Measurements from ENCODE around the gene KATNB1. TPM values are rescaled to one million over a fixed set of nuclear protein-coding genes. Genes with fewer than 3 reads are reported as not detected.
"Not testable (repeated sequence)": the region's sequence is repeated elsewhere in the genome, so short reads cannot be mapped to it uniquely, and the experiment has no call there.

Gene KATNB1
- total RNA-seq, 1 donor from 2014 or later: 24.9 TPM

DNA sequence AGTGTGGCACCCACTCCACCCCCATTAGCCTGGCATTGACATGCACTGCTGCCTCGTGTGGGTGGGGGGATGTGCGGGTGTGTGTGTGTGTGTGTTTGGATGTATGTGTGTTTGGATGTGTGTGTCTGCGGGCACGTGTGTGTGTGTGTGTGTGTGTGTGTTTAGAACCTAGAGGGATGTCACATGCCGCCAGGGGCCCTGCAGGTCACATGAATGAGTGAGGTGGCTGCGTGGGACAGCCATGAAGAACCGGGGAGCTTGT is 9.0 kb downstream of the KATNB1 start:
- H3K4me3 Mint-ChIP-seq: no peak overlapping the region

DNA sequence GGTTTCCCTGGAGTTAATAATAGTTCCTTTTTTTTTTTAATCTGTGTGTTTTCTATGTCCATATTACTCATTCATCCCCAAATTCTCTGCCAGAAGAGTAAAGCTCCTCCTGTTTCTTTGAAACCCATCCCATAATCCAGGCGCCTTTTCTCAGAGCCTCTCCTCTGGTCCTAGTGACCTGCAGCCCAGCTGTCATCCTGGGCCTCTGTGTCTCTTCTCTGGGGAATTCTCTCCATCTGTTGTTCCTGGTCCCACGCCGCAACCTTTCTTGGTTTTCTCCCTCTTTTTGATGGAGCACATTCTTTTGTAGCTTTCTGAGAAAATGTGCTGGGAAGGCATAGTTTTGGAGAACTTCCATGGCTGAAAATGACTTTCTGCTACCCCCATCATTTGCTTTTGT is 10.2 kb downstream of the KATNB1 start:
- Mint-ChIP-seq H3K27me3 (ENCODE audit: low read depth) (no peaks in the 10 kb centered on the region), H3K4me1 (peaks cover 6% of the 10 kb centered on the region), H3K27ac (no peak overlapping the region), H3K36me3 (peaks cover 14% of the 10 kb centered on the region), H3K4me3 (no peak overlapping the region), H3K9me3 (peaks cover 6% of the 10 kb centered on the region)
- DNase-seq (ENCODE audit: low spot score in 2 of 2, unreplicated experiment in 2 of 2): no peak
- TF ChIP-seq, protein P1, sequence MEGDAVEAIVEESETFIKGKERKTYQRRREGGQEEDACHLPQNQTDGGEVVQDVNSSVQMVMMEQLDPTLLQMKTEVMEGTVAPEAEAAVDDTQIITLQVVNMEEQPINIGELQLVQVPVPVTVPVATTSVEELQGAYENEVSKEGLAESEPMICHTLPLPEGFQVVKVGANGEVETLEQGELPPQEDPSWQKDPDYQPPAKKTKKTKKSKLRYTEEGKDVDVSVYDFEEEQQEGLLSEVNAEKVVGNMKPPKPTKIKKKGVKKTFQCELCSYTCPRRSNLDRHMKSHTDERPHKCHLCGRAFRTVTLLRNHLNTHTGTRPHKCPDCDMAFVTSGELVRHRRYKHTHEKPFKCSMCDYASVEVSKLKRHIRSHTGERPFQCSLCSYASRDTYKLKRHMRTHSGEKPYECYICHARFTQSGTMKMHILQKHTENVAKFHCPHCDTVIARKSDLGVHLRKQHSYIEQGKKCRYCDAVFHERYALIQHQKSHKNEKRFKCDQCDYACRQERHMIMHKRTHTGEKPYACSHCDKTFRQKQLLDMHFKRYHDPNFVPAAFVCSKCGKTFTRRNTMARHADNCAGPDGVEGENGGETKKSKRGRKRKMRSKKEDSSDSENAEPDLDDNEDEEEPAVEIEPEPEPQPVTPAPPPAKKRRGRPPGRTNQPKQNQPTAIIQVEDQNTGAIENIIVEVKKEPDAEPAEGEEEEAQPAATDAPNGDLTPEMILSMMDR (IDR thresholded peaks at IDR 0.05; ENCODE audit: unreplicated experiment): no peak

More for the DNA sequence above, 9.0 kb downstream of the KATNB1 start:
- Mint-ChIP-seq H3K4me1 (peaks cover 6% of the 10 kb centered on the region), H3K36me3 (peaks cover 14% of the 10 kb centered on the region), H3K27ac (no peak overlapping the region), H3K9me3 (peaks cover 6% of the 10 kb centered on the region), H3K27me3 (ENCODE audit: low read depth) (no peaks in the 10 kb centered on the region)
- no peak for DNase-seq (ENCODE audit: low spot score in 2 of 2, unreplicated experiment in 2 of 2)
- TF ChIP-seq, protein P1 (IDR thresholded peaks at IDR 0.05; ENCODE audit: unreplicated experiment): no peak

DNA sequence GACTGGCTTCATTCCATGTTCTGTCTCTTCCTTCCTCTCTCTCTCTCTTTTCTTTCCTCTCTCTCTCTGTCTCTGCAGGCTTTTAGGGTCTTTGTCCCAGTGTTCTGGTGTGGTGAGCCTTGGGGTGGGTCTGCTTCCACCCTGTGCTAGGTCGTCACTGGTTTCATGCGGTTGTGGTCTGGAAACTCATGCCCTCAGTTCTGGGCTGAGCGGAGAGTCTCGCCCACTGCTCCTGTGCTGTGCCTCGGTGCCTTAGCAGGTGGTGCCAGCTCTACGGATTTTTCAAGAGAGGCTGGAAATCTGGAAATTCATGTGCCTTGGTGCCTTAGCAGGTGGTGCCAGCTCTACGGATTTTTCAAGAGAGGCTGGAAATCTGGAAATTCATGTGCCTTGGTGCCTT is 10.7 kb downstream of the KATNB1 start:
- not testable (repeated sequence) for H3K27ac Mint-ChIP-seq; H3K4me3 Mint-ChIP-seq; DNase-seq (ENCODE audit: low spot score in 2 of 2, unreplicated experiment in 2 of 2); H3K4me1 Mint-ChIP-seq; H3K9me3 Mint-ChIP-seq; H3K27me3 Mint-ChIP-seq (ENCODE audit: low read depth)
- peaks cover 17% of the 10 kb centered on the region for H3K36me3 Mint-ChIP-seq

DNA sequence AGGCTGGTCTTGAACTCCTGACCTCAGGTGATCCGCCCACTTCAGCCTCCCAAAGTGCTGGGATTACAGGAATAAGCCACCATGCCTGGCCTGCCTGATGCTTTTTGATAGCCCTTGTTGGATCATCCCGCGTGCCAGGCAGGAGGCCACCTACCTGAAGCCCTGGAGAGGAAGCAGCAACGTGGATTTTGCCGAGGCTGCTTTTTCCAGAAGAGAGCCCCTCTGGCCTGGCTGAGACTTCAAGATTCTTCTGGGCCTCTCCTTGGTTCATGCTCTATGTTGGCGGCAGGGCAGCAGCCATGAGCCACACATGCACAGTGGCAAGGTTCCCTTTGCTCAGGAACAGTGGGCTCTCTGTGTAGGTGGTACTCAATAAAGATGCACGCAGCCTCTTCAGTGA is 11.5 kb downstream of the KATNB1 start:
- Mint-ChIP-seq H3K9me3 (peaks cover 6% of the 10 kb centered on the region), H3K4me3 (no peak overlapping the region), H3K27ac (no peak overlapping the region), H3K4me1 (peaks cover 3% of the 10 kb centered on the region), H3K36me3 (peaks cover 21% of the 10 kb centered on the region), H3K27me3 (ENCODE audit: low read depth) (no peaks in the 10 kb centered on the region)
- no peak for DNase-seq (ENCODE audit: low spot score in 2 of 2, unreplicated experiment in 2 of 2)
- TF ChIP-seq, protein P1 (IDR thresholded peaks at IDR 0.05; ENCODE audit: unreplicated experiment): no peak

DNA sequence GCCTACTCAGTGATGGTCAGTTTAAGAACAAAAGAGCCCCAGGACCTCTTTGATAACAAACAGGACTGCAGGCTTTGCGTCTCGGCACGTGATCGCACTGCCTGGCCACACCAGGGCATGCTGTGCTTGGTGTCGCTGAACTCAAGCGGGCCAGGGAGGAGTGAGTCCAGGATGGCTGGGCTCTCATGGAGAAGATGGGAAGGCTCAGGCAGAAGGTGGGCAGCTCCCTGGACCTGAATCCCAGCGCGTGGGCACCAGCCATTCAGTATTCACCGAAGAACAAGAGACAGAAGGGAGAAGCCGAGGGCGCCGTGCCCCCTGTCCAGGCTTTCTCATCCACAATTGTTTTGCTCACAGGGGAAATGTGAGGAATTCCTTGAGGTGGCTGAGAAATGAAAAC is 11.9 kb downstream of the KATNB1 start:
- peaks cover 6% of the 10 kb centered on the region for H3K9me3 Mint-ChIP-seq
- TF ChIP-seq, protein P1 (IDR thresholded peaks at IDR 0.05; ENCODE audit: unreplicated experiment): no peak
- H3K27me3 Mint-ChIP-seq (ENCODE audit: low read depth): no peaks in the 10 kb centered on the region
- peaks cover 3% of the 10 kb centered on the region for H3K4me1 Mint-ChIP-seq
- peaks cover 22% of the 10 kb centered on the region for H3K36me3 Mint-ChIP-seq
- no peak overlapping the region for H3K27ac Mint-ChIP-seq
- no peak for DNase-seq (ENCODE audit: low spot score in 2 of 2, unreplicated experiment in 2 of 2)
- no peak overlapping the region for H3K4me3 Mint-ChIP-seq

DNA sequence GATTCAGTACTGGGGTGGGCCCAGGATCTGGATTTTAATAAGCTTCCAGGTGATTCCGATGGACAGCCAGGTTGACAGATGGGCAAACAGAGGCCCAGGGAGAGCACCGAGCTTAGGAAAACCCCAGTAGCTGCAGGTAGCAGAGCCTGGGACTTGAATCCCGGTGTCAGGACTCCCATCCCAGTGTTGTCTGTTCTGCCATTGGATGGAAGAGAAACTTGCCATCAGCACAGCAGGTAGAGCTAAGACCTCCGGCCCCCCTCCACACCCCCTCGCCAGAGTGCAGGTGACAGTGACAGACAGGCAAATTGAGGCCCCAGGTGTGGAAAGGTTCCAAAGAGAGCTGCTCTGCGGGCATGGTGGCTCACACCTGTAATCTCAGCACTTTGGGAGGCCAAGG is 12.4 kb downstream of the KATNB1 start:
- Mint-ChIP-seq H3K4me1 (peaks cover 3% of the 10 kb centered on the region), H3K27me3 (ENCODE audit: low read depth) (no peaks in the 10 kb centered on the region), H3K9me3 (peaks cover 6% of the 10 kb centered on the region), H3K27ac (no peak overlapping the region), H3K4me3 (no peak overlapping the region), H3K36me3 (peaks cover 22% of the 10 kb centered on the region)
- TF ChIP-seq, protein P1 (IDR thresholded peaks at IDR 0.05; ENCODE audit: unreplicated experiment): no peak
- DNase-seq (ENCODE audit: low spot score in 2 of 2, unreplicated experiment in 2 of 2): no peak

Data from mesothelial cell of epicardium (in vitro differentiated cells).